Measurements from ENCODE around the gene NAXE. TPM values are rescaled to one million over a fixed set of nuclear protein-coding genes. Genes with fewer than 3 reads are reported as not detected.
"Not testable (repeated sequence)": the region's sequence is repeated elsewhere in the genome, so short reads cannot be mapped to it uniquely, and the experiment has no call there.

The NAXE gene
- total RNA-seq, 1 experiment from 2014 or later: 216 TPM

DNA sequence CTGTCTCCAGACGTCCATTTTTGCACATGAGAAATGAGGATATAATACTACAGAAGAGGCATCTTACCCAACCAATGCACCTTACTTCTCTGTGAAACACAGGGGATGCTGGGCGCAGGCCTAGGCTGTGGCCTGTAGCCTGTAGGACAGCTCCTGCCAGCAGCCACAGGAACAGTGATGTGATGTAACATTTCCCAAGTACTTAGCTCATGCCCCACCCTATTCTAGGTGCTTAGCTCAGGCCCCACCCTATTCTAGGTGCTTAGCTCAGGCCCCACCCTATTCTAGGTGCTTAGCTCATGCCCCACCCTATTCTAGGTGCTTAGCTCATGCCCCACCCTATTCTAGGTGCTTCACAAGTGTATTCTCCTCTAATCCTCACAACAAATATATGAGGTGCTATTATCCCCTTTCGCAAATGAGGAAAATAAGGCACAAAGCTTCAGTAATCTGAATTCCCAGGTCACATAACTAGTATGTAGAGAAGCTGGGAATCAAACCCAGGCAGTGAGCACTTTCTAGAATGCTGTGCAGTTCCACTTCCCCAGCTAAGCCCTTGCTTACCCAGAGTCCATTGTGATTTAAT is 4.6 kb upstream of the NAXE start:
- in situ Hi-C loops (cut with HindIII; ENCODE audit: low pct_unique_long_range_greater_than_20kb, low sequenced_read_pairs): no loop called here
- no peak for DNase-seq (ENCODE audit: low read depth, low spot score)

GRCh38 chr1:156587927-156588326 is 3.6 kb upstream of the NAXE start:
- in situ Hi-C loops (cut with HindIII; ENCODE audit: low pct_unique_long_range_greater_than_20kb, low sequenced_read_pairs); DNase-seq (ENCODE audit: low read depth, low spot score): not testable (repeated sequence)

DNA sequence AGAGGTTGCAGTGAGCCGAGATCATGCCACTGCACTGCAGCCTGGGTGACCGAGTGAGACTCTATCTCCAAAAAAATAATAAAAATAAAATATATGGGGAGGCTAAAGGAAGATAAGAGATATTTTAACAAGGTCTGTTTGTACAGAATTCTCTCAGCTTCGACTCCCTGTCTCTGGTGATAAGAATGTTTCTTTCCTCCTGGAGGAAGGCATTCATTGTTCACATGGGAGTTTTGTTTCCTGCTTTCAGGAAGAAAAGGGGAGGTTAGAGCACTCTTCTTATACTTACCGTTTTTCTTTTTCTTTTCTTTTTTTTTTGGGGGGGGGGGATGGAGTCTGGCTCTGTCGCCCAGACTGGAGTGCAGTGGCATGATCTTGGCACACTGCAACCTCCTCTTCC is 2.0 kb upstream of the NAXE start:
- no peak for DNase-seq (ENCODE audit: low read depth, low spot score)
- in situ Hi-C loops (cut with HindIII; ENCODE audit: low pct_unique_long_range_greater_than_20kb, low sequenced_read_pairs): no loop called here

DNA sequence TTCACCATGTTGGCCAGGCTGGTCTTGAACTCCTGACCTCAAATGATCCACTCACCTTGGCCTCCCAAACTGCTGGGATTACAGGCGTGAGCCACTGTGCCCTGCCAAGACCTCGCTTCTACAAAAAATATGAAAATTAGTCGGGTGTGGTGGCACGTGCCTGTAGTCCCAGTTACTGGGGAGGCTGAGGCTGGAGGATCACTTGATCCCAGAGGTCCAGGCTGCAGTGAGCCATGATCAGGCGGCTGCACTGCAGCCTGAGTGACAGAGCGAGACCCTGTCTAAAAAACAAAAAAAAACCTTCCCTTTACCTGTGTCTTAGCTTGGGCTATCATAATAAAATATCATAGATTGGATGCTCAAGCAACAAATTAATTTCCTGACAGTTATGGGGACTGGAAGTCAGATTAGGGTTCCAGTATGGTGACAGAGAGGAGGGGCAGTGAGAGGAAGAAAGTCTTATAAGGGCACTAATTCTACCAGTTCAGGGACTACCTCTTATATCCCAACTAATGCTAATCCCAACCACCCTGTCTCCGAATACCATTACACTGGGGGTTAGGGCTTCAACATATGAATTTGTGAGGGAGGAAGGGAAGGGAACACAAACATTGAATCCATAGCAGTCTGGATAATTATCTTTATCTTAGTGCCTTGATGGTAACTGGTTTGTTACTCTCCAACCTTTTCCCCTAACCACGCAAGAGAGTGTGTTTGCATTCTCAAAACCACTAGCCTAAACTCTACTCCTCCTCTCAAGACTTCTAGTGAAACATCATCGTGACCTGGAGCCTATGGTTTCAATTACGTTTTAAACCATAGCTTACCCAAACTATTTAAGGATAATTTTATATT is 1.0 kb upstream of the NAXE start:
- DNase-seq (ENCODE audit: low read depth, low spot score): no peak

DNA sequence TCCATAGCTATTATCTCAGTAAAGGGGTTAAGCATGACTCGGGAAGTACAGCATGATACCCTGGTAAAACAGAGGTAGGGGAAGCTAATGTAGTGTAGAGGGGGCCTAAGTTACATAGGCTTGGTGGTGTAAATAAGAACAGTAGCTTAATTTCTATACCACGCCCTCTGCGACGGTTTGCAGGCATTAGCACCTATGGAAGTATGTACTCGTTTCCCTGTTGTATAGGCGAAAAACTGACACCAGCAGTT is 470 bp upstream of the NAXE start:
- DNase-seq (ENCODE audit: low read depth, low spot score): no peak
- in situ Hi-C loops (cut with HindIII; ENCODE audit: low pct_unique_long_range_greater_than_20kb, low sequenced_read_pairs): no loop called here

More for the DNA sequence above, 1.0 kb upstream of the NAXE start:
- in situ Hi-C loops (cut with HindIII; ENCODE audit: low pct_unique_long_range_greater_than_20kb, low sequenced_read_pairs): no loop called here

DNA sequence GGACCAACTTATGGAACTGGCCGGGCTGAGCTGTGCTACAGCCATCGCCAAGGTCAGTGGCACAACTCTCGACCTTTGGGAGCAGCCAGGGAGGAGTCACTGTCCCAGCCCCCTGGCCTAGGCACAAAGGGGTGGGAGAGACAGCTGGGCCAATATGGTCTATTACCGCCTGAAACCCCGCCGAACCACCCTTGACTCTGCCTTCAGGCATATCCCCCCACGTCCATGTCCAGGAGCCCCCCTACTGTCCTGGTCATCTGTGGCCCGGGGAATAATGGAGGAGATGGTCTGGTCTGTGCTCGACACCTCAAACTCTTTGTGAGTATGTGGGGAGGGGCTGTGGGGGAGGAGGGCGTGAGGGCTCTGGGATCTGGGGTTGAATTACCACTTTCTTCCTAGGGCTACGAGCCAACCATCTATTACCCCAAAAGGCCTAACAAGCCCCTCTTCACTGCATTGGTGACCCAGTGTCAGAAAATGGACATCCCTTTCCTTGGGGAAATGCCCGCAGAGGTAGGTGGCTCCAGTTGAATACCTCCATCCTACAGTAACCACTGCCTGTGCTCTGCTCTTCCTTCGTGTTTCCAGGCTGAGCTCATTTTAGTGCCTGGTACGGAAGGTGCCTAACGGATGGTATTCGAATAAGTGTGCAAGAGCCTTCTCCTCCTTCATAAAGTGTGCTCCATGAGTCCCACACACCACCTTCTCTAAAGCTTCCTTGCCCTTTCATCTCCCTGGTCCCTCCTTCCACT is 758 bp downstream of the NAXE start:
- in situ Hi-C loops (cut with HindIII; ENCODE audit: low pct_unique_long_range_greater_than_20kb, low sequenced_read_pairs): no loop called here
- DNase-seq (ENCODE audit: low read depth, low spot score): no peak

- in situ Hi-C loops (cut with HindIII; ENCODE audit: low pct_unique_long_range_greater_than_20kb, low sequenced_read_pairs): no loop called here
- DNase-seq (ENCODE audit: low read depth, low spot score): peak; percentile 36
Observed at GRCh38 chr1:156592910-156593660, 1.5 kb downstream of the NAXE start.

DNA sequence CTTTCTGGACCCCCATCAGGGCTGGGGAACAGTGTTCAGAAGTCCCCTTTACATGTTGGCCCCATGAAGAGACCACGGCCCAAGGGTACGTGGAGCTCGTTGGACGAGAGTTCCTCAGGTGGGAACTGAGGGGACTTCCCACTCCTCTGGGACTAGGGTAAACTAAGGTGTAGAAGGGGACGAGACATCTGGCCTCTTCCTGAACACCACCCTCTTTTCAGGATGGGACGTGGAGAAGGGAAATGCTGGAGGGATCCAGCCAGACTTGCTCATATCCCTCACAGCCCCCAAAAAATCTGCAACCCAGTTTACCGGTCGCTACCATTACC is 2.0 kb downstream of the NAXE start:
- no peak for DNase-seq (ENCODE audit: low read depth, low spot score)
- in situ Hi-C loops (cut with HindIII; ENCODE audit: low pct_unique_long_range_greater_than_20kb, low sequenced_read_pairs): no loop called here

GRCh38 chr1:156594190-156594589 is 2.6 kb downstream of the NAXE start:
- in situ Hi-C loops (cut with HindIII; ENCODE audit: low pct_unique_long_range_greater_than_20kb, low sequenced_read_pairs): no loop called here
- no peak for DNase-seq (ENCODE audit: low read depth, low spot score)

- DNase-seq (ENCODE audit: low read depth, low spot score): no peak
- in situ Hi-C loops (cut with HindIII; ENCODE audit: low pct_unique_long_range_greater_than_20kb, low sequenced_read_pairs): no loop called here
Observed at GRCh38 chr1:156595016-156595415, 3.4 kb downstream of the NAXE start.

GRCh38 chr1:156596426-156596825 is 4.8 kb downstream of the NAXE start:
- no peak for DNase-seq (ENCODE audit: low read depth, low spot score)
- in situ Hi-C loops (cut with HindIII; ENCODE audit: low pct_unique_long_range_greater_than_20kb, low sequenced_read_pairs): no loop called here

DNA sequence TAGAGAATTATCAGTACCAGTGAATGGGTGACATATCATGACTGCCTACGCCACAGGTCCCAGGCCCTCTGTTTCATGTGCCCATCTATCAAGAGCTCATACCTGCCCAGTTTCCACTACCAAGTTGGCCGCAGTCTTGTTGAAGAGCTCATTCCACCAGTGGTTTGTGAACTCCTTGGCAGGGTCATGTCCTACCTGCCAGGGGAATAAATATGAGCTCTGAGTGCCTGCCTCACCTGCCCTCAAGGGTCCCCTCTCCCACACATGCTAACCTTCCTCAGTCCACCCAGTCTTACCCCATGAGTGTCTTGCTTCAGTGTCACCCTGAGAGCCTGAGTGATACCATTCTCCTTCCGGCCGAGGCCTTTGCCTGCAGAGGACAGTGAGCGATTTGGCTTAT is 6.5 kb downstream of the NAXE start:
- no peak for DNase-seq (ENCODE audit: low read depth, low spot score)
- in situ Hi-C loops (cut with HindIII; ENCODE audit: low pct_unique_long_range_greater_than_20kb, low sequenced_read_pairs): no loop called here

GRCh38 chr1:156598731-156599432 is 7.3 kb downstream of the NAXE start:
- in situ Hi-C loops (cut with HindIII; ENCODE audit: low pct_unique_long_range_greater_than_20kb, low sequenced_read_pairs): no loop called here
- no peak for DNase-seq (ENCODE audit: low read depth, low spot score)

GRCh38 chr1:156599811-156600210 is 8.2 kb downstream of the NAXE start:
- in situ Hi-C loops (cut with HindIII; ENCODE audit: low pct_unique_long_range_greater_than_20kb, low sequenced_read_pairs): no loop called here
- DNase-seq (ENCODE audit: low read depth, low spot score): no peak

GRCh38 chr1:156600733-156601121 is 9.2 kb downstream of the NAXE start:
- in situ Hi-C loops (cut with HindIII; ENCODE audit: low pct_unique_long_range_greater_than_20kb, low sequenced_read_pairs): no loop called here

DNA sequence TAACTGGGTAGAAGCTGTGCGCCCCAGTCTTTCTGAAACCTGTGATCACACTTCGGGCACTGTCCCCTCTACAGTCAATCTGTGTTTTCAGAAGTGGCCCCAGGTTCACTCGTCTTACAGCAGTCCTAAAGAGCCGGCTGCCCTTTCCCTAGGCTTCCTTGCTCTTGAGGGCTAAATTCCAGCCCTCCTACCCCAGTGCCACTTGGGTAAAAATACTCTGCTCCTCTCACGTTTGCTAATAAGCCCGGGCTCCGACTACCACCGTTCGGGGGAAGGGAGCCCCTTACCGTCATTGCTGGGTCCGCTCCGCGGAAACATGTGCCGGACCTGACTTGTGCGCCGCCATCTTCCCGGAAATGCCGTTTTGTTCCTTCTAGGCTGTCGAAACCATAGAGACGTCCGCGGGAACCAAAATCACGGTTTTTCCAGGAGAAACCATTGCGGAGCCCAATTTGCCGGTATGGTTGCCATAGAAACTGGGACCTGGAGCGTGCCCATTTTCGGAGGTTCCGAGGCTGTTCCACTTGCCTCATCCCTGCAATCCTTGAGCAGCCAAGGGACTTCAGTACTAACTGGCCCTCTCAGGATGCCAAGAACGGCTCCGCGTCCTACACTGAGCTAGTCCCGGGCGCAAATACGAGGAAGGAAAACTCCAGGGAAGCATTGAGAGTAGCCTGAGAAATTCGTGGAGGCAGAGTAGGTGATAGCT is 9.7 kb downstream of the NAXE start, which contains the start of gene GPATCH4:
GPATCH4 (minus strand) TSS at position 358 of the 709 bp plus-strand sequence.
- DNase-seq (ENCODE audit: low read depth, low spot score): peak; percentile 89

More at GRCh38 chr1:156600733-156601121, 9.2 kb downstream of the NAXE start:
- no peak for DNase-seq (ENCODE audit: low read depth, low spot score)

GRCh38 chr1:156601892-156602291 is 10.3 kb downstream of the NAXE start:
- in situ Hi-C loops (cut with HindIII; ENCODE audit: low pct_unique_long_range_greater_than_20kb, low sequenced_read_pairs): no loop called here
- DNase-seq (ENCODE audit: low read depth, low spot score): no peak

More for the DNA sequence above, 9.7 kb downstream of the NAXE start, which contains the start of gene GPATCH4:
- in situ Hi-C loops (cut with HindIII; ENCODE audit: low pct_unique_long_range_greater_than_20kb, low sequenced_read_pairs): no loop called here

All from SK-MEL-5 (cell line).